Superior temporal gyrus (tissue), 1 donor: ENCODE measurements around the gene FANCF.
"Not testable (repeated sequence)": the region's sequence is repeated elsewhere in the genome, so short reads cannot be mapped to it uniquely, and the experiment has no call there.

ENCODE experiments used
- DNase-seq: peaks from one replicate; pipeline ENCODE4 v3.0.0-alpha.2; 2016; ENCODE audit errors: extremely low spot score

FANCF gene

GRCh38 chr11:22625448-22626287 is at the start of gene FANCF:
Gene FANCF (minus strand): TSS chr11:22625823. CDS start chr11:22625810, 13 bp downstream.
- peak; percentile 100 for DNase-seq

GRCh38 chr11:22674470-22675439 is 49.1 kb upstream of the FANCF start:
- DNase-seq, result no peak

- DNase-seq, result no peak
Observed at GRCh38 chr11:22671751-22672150, 46.1 kb upstream of the FANCF start.

GRCh38 chr11:22670830-22671229 is 45.2 kb upstream of the FANCF start:
- peak; percentile 76 for DNase-seq

GRCh38 chr11:22669368-22669767 is 43.7 kb upstream of the FANCF start:
- no peak for DNase-seq

- no peak for DNase-seq
Observed at GRCh38 chr11:22668005-22668796, 42.6 kb upstream of the FANCF start.

GRCh38 chr11:22666688-22667439 is 41.2 kb upstream of the FANCF start:
- DNase-seq, result peak; percentile 44

GRCh38 chr11:22666325-22666687 is 40.7 kb upstream of the FANCF start, which contains the start of gene GAS2:
Gene GAS2 (plus strand): TSS chr11:22666611. CDS start chr11:22674870, 8,259 bp downstream.
- DNase-seq, result no peak

- no peak for DNase-seq
Observed at GRCh38 chr11:22659783-22660182, 34.2 kb upstream of the FANCF start.

- no peak for DNase-seq
Observed at GRCh38 chr11:22657101-22657694, 31.6 kb upstream of the FANCF start.

- DNase-seq, result no peak
Observed at GRCh38 chr11:22656130-22656529, 30.5 kb upstream of the FANCF start.

GRCh38 chr11:22652346-22652745 is 26.7 kb upstream of the FANCF start:
- not testable (repeated sequence) for DNase-seq

- DNase-seq, result no peak
Observed at GRCh38 chr11:22641559-22641958, 15.9 kb upstream of the FANCF start.

- no peak for DNase-seq
Observed at GRCh38 chr11:22640862-22641261, 15.2 kb upstream of the FANCF start.

GRCh38 chr11:22635689-22636088 is 10.1 kb upstream of the FANCF start:
- no peak for DNase-seq

- no peak for DNase-seq
Observed at GRCh38 chr11:22634897-22635629, 9.4 kb upstream of the FANCF start.

- no peak for DNase-seq
Observed at GRCh38 chr11:22633354-22633902, 7.8 kb upstream of the FANCF start.

- DNase-seq, result no peak
Observed at GRCh38 chr11:22627421-22627820, 1.8 kb upstream of the FANCF start.

- no peak for DNase-seq
Observed at GRCh38 chr11:22626573-22627239, 1.1 kb upstream of the FANCF start.
